Panc1 (cell line): ENCODE measurements around the gene LATS1. TPM values are rescaled to one million over a fixed set of nuclear protein-coding genes. Genes with fewer than 3 reads are reported as not detected.

Experiments used
- ATAC-seq: fragments of 200-7000 bp; cut with Tn5 transposase; 2 replicates; pipeline ENCODE4 v1.9.1; 2020; ENCODE audit warnings: mild to moderate bottlenecking, moderate library complexity
- BruUV-seq: library from RNA; stranded (reverse); fragments of 400-500 nt; replicated peaks from 2 replicates; lab custom pipeline; 2021; lab: Mats Ljungman, UMichigan
- CTCF ChIA-PET: fragments of 300-600 bp; sonication (Branson Sonifier 250); formaldehyde crosslinking; loops from one replicate; lab custom pipeline; 2022; ENCODE audit warnings: antibody characterized with exemption; lab: Charles Lee
- POLR2A ChIA-PET: fragments of 300-600 bp; sonication (Branson Sonifier 250); formaldehyde crosslinking; loops from one replicate; lab custom pipeline; 2022; ENCODE audit warnings: antibody characterized with exemption; lab: Charles Lee
- DNase-seq: peaks from one replicate; pipeline ENCODE4 v3.0.0-alpha.2; 2010; ENCODE audit warnings: low read depth, low spot score
- H3K27ac ChIP-seq: 2 replicates; pipeline ENCODE4 v1.5.1; 2011; ENCODE audit warnings: mild to moderate bottlenecking, low read length, inconsistent platforms
- H3K27me3 ChIP-seq: fragments of 200-500 bp; sonication (Bioruptor generic); 2 replicates; pipeline ENCODE4 v1.6.0; 2014; ENCODE audit warnings: low read length, inconsistent platforms; ENCODE audit not compliant: control insufficient read depth, insufficient read depth
- H3K36me3 ChIP-seq: fragments of 200-500 bp; sonication (Bioruptor generic); 2 replicates; pipeline ENCODE4 v1.5.1; 2014; ENCODE audit warnings: inconsistent platforms, mild to moderate bottlenecking, low read length, moderate library complexity; ENCODE audit not compliant: control insufficient read depth, insufficient read depth
- H3K4me1 ChIP-seq: 2 replicates; pipeline ENCODE4 v1.5.1; 2011; ENCODE audit warnings: inconsistent platforms, mild to moderate bottlenecking, low read length, moderate library complexity; ENCODE audit not compliant: control insufficient read depth, insufficient read depth
- H3K4me3 ChIP-seq, 2 experiments: 2 replicates each; pipeline ENCODE4 v1.5.1; 2011 to 2012; ENCODE audit warnings: low read depth in 2 of 2, low read length in 2 of 2, mild to moderate bottlenecking in 2 of 2, inconsistent platforms in 1 of 2, moderate library complexity in 1 of 2
- H3K9me3 ChIP-seq: fragments of 200-500 bp; sonication (Bioruptor generic); 2 replicates; pipeline ENCODE4 v1.5.1; 2014; ENCODE audit warnings: low read depth, mild to moderate bottlenecking, inconsistent platforms, low read length, moderate library complexity; ENCODE audit not compliant: control insufficient read depth, insufficient read depth
- POLR2AphosphoS5 ChIP-seq: IDR thresholded peaks from 2 replicates; pipeline ENCODE4 v1.6.1; 2012; ENCODE audit warnings: mild to moderate bottlenecking, low read depth, low read length, moderate library complexity
- REST ChIP-seq, 2 experiments: IDR thresholded peaks; 2 replicates each; pipeline ENCODE4 v1.6.1; 2011 to 2012; ENCODE audit warnings: low read depth in 2 of 2, control low read depth in 1 of 2, low read length in 1 of 2, mild to moderate bottlenecking in 1 of 2, moderate library complexity in 1 of 2; ENCODE audit not compliant: insufficient read depth in 1 of 2
- SIN3A ChIP-seq: IDR thresholded peaks from 2 replicates; pipeline ENCODE4 v1.6.1; 2012; ENCODE audit warnings: low read depth, mild to moderate bottlenecking, low read length, moderate library complexity, borderline replicate concordance; ENCODE audit not compliant: insufficient read depth
- TCF7L2 ChIP-seq: IDR thresholded peaks from 2 replicates; pipeline ENCODE4 v1.6.1; 2011; ENCODE audit warnings: mild to moderate bottlenecking, low read depth, low read length, inconsistent platforms
- in situ Hi-C: cut with HindIII; loops from 2 replicates; pipeline ENCODE4 v1.10.0; 2016; ENCODE audit warnings: low sequenced_read_pairs, low pct_unique_long_range_greater_than_20kb
- intact Hi-C: fragments of 100-400 bp; cut with micrococcal nuclease; formaldehyde crosslinking; loops from one replicate; pipeline ENCODE4 v1.10.0; 2022; ENCODE audit not compliant: unreplicated experiment
- total RNA-seq: library from RNA; stranded (reverse); gene quantifications from one replicate; pipeline ENCODE4 v1.2.1, GENCODE V29; 2021; ENCODE audit not compliant: unreplicated experiment
- TF ChIP-seq, protein P1 (sequence below): fragments of 450-650 bp; IDR thresholded peaks from 2 replicates; pipeline ENCODE4 v1.5.1; 2017; ENCODE audit warnings: mild to moderate bottlenecking

Gene LATS1
- total RNA-seq, 1 experiment from 2014 or later: 36.0 TPM

GRCh38 chr6:149694921-149695320 lies 23.0 kb downstream of the LATS1 start:
- Histone ChIP-seq H3K4me3 (no peak overlapping the region), H3K36me3 (peaks cover 17% of the 10 kb centered on the region), H3K9me3 (no peaks in the 10 kb centered on the region), H3K27me3 (no peaks in the 10 kb centered on the region), H3K4me1 (no peaks in the 10 kb centered on the region), H3K27ac (no peak overlapping the region)
- ATAC-seq (no peak), DNase-seq (no peak)
- in situ Hi-C loops: no loop called here
- BruUV-seq: no TSS peak
- no peak for TF ChIP-seq REST (IDR thresholded peaks at IDR 0.05; ENCODE audit: insufficient read depth in 1 of 2, low read depth in 2 of 2, low read length in 1 of 2)
- TF ChIP-seq SIN3A: no peak
- TF ChIP-seq TCF7L2: no peak
- TF ChIP-seq POLR2AphosphoS5: no peak
- TF ChIP-seq, protein P1, sequence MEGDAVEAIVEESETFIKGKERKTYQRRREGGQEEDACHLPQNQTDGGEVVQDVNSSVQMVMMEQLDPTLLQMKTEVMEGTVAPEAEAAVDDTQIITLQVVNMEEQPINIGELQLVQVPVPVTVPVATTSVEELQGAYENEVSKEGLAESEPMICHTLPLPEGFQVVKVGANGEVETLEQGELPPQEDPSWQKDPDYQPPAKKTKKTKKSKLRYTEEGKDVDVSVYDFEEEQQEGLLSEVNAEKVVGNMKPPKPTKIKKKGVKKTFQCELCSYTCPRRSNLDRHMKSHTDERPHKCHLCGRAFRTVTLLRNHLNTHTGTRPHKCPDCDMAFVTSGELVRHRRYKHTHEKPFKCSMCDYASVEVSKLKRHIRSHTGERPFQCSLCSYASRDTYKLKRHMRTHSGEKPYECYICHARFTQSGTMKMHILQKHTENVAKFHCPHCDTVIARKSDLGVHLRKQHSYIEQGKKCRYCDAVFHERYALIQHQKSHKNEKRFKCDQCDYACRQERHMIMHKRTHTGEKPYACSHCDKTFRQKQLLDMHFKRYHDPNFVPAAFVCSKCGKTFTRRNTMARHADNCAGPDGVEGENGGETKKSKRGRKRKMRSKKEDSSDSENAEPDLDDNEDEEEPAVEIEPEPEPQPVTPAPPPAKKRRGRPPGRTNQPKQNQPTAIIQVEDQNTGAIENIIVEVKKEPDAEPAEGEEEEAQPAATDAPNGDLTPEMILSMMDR: no peak
- CTCF ChIA-PET: no interaction called here
- POLR2A ChIA-PET: no interaction called here
- intact Hi-C loops: no loop called here

- TF ChIP-seq SIN3A (no peak), POLR2AphosphoS5 (no peak), TCF7L2 (no peak), REST (IDR thresholded peaks at IDR 0.05; ENCODE audit: insufficient read depth in 1 of 2, low read depth in 2 of 2, low read length in 1 of 2) (no peak)
- TF ChIP-seq, protein P1: no peak
Observed at GRCh38 chr6:149691201-149691600, 26.7 kb downstream of the LATS1 start.

More at GRCh38 chr6:149691201-149691600, 26.7 kb downstream of the LATS1 start:
- in situ Hi-C loops (no loop called here), intact Hi-C loops (no loop called here)
- ChIA-PET CTCF (no interaction called here), POLR2A (no interaction called here)
- no peak overlapping the region for H3K27ac ChIP-seq
- no TSS peak for BruUV-seq
- H3K9me3 ChIP-seq: no peaks in the 10 kb centered on the region
- no peak overlapping the region for H3K4me3 ChIP-seq
- H3K27me3 ChIP-seq: no peaks in the 10 kb centered on the region
- ATAC-seq: no peak
- peaks cover 7% of the 10 kb centered on the region for H3K36me3 ChIP-seq
- no peak for DNase-seq
- H3K4me1 ChIP-seq: no peaks in the 10 kb centered on the region
